Parathyroid adenoma (tissue), 2 donors: ENCODE data around the gene PIEZO1.

ENCODE experiments used
- H2AFZ ChIP-seq: fragments of 300-600 bp; sonication (generic); one replicate; pipeline ENCODE4 v1.7.0; 2017; ENCODE audit warnings: antibody characterized with exemption, mild to moderate bottlenecking
- H3K27ac ChIP-seq: fragments of 300-600 bp; sonication (generic); one replicate; pipeline ENCODE4 v1.7.0; 2017
- H3K27me3 ChIP-seq: fragments of 300-600 bp; sonication (generic); one replicate; pipeline ENCODE4 v1.7.0; 2017; ENCODE audit warnings: low read length; ENCODE audit not compliant: control insufficient read depth, insufficient read depth
- H3K36me3 ChIP-seq: fragments of 300-600 bp; sonication (generic); one replicate; pipeline ENCODE4 v1.7.0; 2017; ENCODE audit warnings: low read length; ENCODE audit not compliant: control insufficient read depth, insufficient read depth
- H3K4me1 ChIP-seq: fragments of 300-600 bp; sonication (generic); one replicate; pipeline ENCODE4 v1.7.0; 2017; ENCODE audit warnings: control low read depth
- H3K4me2 ChIP-seq: fragments of 300-600 bp; sonication (generic); one replicate; pipeline ENCODE4 v1.7.0; 2017; ENCODE audit warnings: low read length
- H3K4me3 ChIP-seq: fragments of 300-600 bp; sonication (generic); one replicate; pipeline ENCODE4 v1.7.0; 2017; ENCODE audit warnings: low read depth, low read length
- H3K79me2 ChIP-seq: fragments of 300-600 bp; sonication (generic); one replicate; pipeline ENCODE4 v1.7.0; 2017; ENCODE audit warnings: control low read depth
- H3K9ac ChIP-seq: fragments of 300-600 bp; sonication (generic); one replicate; pipeline ENCODE4 v1.7.0; 2017; ENCODE audit warnings: mild to moderate bottlenecking
- H3K9me3 ChIP-seq: fragments of 300-600 bp; sonication (generic); one replicate; pipeline ENCODE4 v1.7.0; 2017; ENCODE audit warnings: low read length; ENCODE audit not compliant: control insufficient read depth
- TF ChIP-seq, protein P1 (sequence below): fragments of 300-600 bp; sonication (generic); IDR thresholded peaks from one replicate; pipeline ENCODE4 v1.7.0; 2017; ENCODE audit warnings: antibody characterized with exemption, mild to moderate bottlenecking
- donor health status: primary hyperparathyroidism.

Gene PIEZO1

GRCh38 chr16:88785106-88785924 lies at the start of gene PIEZO1:
PIEZO1 (minus strand) TSS chr16:88785220; CDS start chr16:88784964, 256 bp downstream.
- H3K9ac ChIP-seq: no peak within 1 kb of the TSS
- peak within 1 kb of the TSS; percentile 84 for H2AFZ ChIP-seq
- TF ChIP-seq, protein P1, sequence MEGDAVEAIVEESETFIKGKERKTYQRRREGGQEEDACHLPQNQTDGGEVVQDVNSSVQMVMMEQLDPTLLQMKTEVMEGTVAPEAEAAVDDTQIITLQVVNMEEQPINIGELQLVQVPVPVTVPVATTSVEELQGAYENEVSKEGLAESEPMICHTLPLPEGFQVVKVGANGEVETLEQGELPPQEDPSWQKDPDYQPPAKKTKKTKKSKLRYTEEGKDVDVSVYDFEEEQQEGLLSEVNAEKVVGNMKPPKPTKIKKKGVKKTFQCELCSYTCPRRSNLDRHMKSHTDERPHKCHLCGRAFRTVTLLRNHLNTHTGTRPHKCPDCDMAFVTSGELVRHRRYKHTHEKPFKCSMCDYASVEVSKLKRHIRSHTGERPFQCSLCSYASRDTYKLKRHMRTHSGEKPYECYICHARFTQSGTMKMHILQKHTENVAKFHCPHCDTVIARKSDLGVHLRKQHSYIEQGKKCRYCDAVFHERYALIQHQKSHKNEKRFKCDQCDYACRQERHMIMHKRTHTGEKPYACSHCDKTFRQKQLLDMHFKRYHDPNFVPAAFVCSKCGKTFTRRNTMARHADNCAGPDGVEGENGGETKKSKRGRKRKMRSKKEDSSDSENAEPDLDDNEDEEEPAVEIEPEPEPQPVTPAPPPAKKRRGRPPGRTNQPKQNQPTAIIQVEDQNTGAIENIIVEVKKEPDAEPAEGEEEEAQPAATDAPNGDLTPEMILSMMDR: peak; percentile 90
- no peaks in the 10 kb centered on the region for H3K4me1 ChIP-seq
- H3K4me3 ChIP-seq: peak within 1 kb of the TSS; percentile 50
- no peaks in the 10 kb centered on the region for H3K27me3 ChIP-seq
- H3K9me3 ChIP-seq: no peaks in the 10 kb centered on the region
- no peaks in the 10 kb centered on the region for H3K36me3 ChIP-seq
- peak within 1 kb of the TSS; percentile 41 for H3K27ac ChIP-seq
- peak within 1 kb of the TSS; percentile 79 for H3K4me2 ChIP-seq
- no peaks in the 10 kb centered on the region for H3K79me2 ChIP-seq

DNA sequence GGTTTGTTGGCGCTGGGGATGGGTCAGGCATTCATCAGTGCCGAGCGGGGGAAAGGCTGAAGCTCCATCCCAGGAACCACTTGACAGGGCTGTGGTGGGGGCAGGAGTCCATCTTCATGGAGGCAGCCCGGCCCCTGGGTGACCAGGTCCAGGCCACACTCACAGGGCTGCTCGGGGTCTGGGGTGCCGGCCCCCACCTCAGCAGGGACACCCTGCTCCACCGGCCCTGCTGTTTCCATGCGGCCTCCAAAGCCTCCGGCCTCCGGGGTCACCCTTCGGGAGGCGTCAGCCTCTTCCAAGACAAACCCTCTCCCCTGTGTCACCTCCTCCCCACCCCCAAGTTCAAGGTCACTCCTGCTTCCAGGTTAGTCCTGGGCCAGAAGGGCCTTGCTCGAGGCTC lies 49.6 kb upstream of the PIEZO1 start:
- H3K4me2 ChIP-seq: no peak overlapping the region
- H3K36me3 ChIP-seq: no peaks in the 10 kb centered on the region
- H2AFZ ChIP-seq: no peak overlapping the region
- no peaks in the 10 kb centered on the region for H3K9me3 ChIP-seq
- no peak overlapping the region for H3K9ac ChIP-seq
- TF ChIP-seq, protein P1: no peak
- no peak overlapping the region for H3K4me3 ChIP-seq
- no peaks in the 10 kb centered on the region for H3K27me3 ChIP-seq
- H3K27ac ChIP-seq: no peak overlapping the region
- no peaks in the 10 kb centered on the region for H3K4me1 ChIP-seq
- no peaks in the 10 kb centered on the region for H3K79me2 ChIP-seq

DNA sequence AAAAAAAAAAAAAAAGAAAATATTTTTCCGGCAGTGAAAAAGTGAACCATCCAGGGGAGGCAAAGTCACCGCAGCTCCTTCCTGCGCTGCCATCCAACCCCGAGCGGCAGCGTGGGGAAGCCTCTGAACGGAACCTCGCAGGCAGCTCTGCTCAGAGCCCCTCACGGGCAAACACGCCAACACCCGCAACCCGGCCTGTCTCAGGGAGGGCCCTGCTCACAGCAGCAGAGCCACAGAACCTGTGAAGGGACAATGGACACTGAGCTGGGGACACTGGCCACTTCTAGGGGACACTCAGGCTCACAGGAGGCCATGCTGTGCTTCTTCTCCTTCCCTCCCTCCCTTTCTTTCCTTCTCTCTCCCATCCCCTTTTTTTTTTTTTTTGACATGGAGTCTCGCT lies 48.1 kb upstream of the PIEZO1 start:
- TF ChIP-seq, protein P1: no peak
- no peak overlapping the region for H3K4me2 ChIP-seq
- no peaks in the 10 kb centered on the region for H3K9me3 ChIP-seq
- H2AFZ ChIP-seq: no peak overlapping the region
- no peak overlapping the region for H3K9ac ChIP-seq
- H3K27me3 ChIP-seq: no peaks in the 10 kb centered on the region
- H3K27ac ChIP-seq: no peak overlapping the region
- H3K36me3 ChIP-seq: no peaks in the 10 kb centered on the region
- H3K4me1 ChIP-seq: no peaks in the 10 kb centered on the region
- H3K4me3 ChIP-seq: no peak overlapping the region
- H3K79me2 ChIP-seq: no peaks in the 10 kb centered on the region

DNA sequence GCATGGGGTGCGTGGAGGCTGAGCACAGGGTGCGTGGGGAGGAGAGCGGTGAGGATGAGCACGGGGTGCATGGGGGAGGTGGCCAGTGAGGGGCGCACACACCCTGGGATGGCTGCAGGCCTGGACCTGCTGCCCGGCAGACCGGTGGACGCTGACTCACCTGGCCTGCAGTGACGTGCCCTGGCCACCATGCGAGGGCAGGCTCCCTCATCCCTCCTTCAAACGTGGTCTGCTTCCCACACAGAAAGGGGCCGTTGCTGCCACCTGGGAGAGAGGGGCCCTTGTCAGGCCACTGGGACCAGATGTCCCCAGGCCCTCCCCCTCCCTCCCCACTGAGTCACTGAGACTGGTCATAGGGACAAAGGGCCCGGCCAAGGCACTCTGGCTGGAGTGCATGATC lies 46.8 kb upstream of the PIEZO1 start:
- TF ChIP-seq, protein P1: no peak

DNA sequence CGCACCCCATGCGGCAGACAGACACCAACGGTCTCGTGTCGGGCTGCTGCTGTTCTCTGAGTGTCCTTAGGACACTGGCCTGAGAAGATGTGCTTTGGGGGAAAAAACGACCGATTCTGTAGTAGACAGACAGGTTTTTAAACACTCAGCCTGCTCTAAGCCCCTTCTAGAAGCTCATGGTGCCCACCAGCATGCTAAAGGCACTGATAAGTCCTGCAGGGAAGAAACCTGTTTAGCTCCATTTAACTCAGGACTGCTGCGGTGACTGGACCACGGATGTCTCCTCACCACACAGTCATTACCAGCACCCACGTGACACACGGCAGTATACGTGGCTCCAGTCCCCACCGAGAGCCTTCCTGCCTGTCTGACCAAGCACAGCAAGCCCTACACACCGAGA lies 45.8 kb upstream of the PIEZO1 start:
- Histone ChIP-seq H3K4me3 (no peak overlapping the region), H3K27ac (no peak overlapping the region), H2AFZ (no peak overlapping the region), H3K27me3 (no peaks in the 10 kb centered on the region), H3K4me2 (no peak overlapping the region), H3K9me3 (no peaks in the 10 kb centered on the region), H3K4me1 (no peaks in the 10 kb centered on the region), H3K9ac (no peak overlapping the region), H3K36me3 (no peaks in the 10 kb centered on the region), H3K79me2 (no peaks in the 10 kb centered on the region)
- TF ChIP-seq, protein P1: no peak

More for the DNA sequence above, 46.8 kb upstream of the PIEZO1 start:
- Histone ChIP-seq H3K27me3 (no peaks in the 10 kb centered on the region), H3K79me2 (no peaks in the 10 kb centered on the region), H3K27ac (no peak overlapping the region), H3K4me3 (no peak overlapping the region), H3K9me3 (no peaks in the 10 kb centered on the region), H3K9ac (no peak overlapping the region), H3K4me2 (no peak overlapping the region), H3K36me3 (no peaks in the 10 kb centered on the region), H2AFZ (no peak overlapping the region), H3K4me1 (no peaks in the 10 kb centered on the region)
